Activated CD4-positive, alpha-beta T cell treated with anti-CD3 and anti-CD28 coated beads, Interleukin-2, Interleukin-6, amounts not matched to agents 100 ng/mL and 50 ng/mL, durations not matched to agents 16 hours and 8 hours (primary cell): ENCODE measurements around the gene BRPF1.

Source experiments
- DNase-seq: peaks from one replicate; pipeline ENCODE4 v3.0.0-alpha.2; 2020

BRPF1 gene

DNA sequence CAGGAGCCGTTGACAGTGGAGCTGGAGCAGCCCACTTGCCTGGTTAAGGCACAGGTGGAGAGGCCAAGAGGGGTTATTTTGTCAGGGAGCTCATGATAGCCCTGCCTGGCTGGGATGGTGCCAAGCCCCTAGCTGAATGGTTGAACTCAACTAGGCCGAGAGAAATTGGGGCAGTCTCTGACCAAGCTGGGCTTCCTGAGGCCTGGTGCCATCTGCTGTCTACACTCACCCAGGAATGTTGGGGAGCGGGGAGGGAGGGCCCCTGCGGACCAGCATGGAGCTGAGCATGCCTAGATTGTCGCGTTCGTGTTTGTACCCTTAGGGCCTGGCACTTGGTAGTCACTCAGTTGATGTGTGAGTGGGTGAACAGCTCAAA lies 1.2 kb downstream of the BRPF1 start:
- no peak for DNase-seq

DNA sequence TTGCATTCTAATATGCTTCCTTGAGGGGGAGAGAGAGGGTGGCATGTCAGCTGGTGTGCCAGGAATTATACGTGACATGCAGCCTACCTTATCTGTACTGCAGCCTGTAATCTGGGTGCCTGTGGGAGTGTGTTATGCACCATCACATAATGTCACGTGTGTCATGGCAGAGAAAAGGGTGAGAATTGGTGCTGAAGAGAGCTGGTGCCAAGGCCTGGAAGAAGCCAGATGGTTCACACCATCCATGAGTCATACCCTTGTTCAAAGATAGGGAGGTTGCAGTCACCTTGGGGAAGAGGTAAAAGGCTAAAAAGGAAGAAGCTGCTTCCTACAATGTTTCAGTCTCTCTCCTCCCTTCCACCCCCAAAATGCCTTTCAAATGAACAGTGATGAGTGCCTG lies 5.3 kb downstream of the BRPF1 start:
- no peak for DNase-seq

DNA sequence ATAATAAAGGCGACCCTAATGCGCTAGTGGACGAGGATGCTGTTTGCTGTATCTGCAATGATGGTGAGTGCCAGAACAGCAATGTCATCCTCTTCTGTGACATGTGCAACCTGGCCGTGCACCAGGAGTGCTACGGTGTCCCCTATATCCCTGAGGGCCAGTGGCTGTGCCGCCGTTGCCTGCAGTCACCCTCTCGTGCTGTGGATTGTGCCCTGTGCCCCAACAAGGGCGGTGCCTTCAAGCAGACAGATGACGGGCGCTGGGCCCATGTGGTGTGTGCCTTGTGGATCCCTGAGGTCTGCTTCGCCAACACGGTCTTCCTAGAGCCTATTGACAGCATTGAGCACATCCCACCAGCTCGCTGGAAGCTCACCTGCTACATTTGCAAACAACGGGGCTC lies 7.6 kb downstream of the BRPF1 start:
- no peak for DNase-seq

DNA sequence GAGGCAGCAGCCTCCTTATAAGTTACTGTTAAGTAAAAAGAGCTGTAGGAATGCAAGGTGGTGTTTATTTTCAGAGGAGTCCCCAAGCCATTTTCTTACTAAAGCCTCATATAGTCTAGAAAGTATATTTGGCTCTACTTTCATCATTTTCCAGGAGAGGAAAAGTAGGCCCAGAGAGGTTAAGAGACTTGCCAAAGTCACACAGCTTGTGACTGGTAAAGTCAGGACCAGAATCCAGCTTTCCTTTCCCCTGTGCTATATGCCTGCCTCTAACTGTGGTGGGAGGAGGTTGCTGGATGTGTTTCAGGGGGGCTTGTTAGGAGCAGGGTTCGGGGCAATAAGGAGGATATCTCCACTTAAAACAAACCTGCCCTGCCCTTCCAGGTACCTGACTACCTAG lies 11.0 kb downstream of the BRPF1 start:
- no peak for DNase-seq

DNA sequence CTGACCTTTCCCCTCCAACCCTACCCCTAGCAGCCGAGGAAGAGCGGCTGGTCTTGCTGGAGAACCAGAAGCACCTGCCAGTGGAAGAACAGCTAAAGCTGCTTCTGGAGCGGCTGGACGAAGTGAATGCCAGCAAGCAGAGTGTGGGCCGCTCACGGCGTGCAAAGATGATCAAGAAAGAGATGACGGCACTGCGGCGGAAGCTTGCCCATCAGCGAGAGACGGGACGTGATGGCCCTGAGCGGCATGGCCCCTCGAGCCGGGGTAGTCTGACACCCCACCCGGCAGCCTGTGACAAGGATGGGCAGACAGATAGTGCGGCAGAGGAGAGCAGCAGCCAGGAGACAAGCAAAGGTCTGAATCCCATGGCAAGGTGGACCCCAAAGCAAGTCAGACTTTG lies 12.0 kb downstream of the BRPF1 start:
- no peak for DNase-seq

DNA sequence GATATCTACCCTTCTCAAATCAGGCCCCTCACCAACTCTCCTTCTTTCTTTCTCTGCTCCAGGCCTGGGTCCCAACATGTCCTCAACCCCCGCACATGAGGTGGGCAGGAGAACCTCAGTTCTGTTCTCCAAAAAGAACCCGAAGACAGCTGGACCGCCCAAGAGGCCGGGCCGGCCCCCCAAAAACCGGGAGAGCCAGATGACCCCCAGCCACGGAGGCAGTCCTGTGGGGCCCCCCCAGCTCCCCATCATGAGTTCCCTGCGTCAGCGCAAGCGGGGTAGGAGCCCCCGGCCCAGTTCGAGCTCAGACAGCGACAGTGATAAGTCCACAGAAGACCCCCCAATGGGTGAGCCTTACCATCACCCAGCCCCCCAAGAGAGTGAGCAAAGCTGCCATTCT lies 12.6 kb downstream of the BRPF1 start:
- no peak for DNase-seq

DNA sequence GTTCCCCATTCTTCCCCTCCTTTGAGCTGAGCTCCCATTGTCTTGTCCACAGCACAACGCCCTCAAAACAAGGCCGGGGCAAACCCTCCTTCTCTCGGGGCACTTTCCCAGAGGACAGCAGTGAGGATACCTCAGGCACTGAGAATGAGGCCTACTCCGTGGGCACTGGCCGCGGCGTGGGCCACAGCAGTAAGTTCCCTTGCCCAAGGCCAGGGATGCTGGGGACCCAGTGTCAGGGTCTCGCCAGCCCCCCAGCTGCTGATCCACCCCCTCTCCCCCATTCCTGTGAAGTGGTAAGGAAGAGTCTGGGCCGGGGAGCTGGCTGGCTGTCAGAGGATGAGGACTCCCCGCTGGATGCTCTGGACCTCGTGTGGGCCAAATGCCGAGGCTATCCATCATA lies 14.0 kb downstream of the BRPF1 start:
- DNase-seq: no peak

DNA sequence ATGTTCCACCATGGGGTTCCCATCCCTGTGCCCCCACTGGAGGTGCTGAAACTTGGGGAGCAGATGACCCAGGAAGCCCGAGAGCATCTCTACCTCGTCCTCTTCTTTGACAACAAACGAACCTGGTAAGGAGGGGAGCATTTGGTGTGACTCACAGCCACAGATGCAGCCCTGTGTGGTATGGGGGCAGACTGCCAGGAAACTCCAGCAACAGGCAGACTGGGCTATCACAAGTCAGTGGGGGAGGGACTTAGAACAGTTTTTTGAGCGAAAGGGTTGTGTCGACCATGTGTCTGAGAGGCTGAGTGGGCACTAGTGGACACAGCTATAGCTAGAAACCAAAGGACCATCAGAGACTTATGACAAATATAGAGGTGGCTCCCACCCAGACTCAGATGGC lies 14.8 kb downstream of the BRPF1 start:
- DNase-seq: no peak

DNA sequence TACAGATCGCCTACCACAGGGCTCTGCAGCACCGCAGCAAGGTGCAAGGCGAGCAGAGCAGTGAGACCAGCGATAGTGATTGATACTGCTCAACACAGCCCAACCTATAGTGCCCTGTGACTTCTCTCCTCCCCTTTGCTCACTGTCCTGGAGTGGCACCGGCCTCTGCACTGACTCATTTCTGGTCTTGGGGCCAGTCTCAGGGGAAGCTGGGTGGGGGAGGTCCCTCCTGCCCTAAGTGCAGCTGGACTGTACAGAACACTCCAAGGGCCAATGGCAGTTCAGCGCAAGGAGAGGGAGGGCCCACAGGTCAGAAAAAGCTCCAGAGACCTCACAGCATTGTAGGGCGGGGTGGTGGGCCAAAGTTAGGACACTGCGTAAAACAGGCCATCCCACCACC lies 15.7 kb downstream of the BRPF1 start:
- DNase-seq: no peak

DNA sequence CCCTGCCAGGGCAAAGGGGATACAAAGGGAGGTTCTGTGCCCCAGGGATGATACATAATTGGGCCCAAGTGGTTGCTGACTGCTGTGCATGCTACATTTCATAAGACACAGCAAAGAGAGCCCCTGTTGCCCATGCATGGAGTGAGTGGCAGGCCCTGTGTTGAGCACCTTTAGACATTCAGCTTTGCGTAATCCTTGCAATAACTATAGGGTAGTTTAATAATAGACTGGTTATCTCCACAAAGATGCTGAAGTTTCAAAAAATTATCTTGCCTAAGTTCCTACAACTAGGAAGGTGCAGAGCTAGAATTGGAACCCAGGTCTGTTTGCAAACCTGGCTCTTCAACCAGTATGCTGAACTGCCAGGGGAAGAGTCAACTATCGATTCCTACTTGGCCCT lies 16.5 kb downstream of the BRPF1 start:
- DNase-seq: no peak

DNA sequence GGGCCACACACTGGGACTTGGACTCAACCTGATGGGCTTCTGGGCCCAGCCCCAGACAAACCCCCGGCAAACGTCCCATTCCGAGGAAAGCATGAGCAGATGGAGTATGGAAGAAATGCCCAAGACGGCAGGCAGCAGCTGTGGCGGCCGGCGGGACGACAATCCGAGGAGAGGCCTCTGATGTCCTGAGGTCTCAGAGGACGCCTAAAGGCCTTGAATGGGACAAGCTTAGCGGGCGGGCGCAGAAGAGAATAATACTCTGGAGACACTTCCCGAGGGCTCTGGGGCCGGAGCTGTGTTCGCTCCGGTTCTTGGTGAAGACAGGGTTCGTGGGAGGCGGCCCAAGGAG lies 17.7 kb downstream of the BRPF1 start:
- no peak for DNase-seq

DNA sequence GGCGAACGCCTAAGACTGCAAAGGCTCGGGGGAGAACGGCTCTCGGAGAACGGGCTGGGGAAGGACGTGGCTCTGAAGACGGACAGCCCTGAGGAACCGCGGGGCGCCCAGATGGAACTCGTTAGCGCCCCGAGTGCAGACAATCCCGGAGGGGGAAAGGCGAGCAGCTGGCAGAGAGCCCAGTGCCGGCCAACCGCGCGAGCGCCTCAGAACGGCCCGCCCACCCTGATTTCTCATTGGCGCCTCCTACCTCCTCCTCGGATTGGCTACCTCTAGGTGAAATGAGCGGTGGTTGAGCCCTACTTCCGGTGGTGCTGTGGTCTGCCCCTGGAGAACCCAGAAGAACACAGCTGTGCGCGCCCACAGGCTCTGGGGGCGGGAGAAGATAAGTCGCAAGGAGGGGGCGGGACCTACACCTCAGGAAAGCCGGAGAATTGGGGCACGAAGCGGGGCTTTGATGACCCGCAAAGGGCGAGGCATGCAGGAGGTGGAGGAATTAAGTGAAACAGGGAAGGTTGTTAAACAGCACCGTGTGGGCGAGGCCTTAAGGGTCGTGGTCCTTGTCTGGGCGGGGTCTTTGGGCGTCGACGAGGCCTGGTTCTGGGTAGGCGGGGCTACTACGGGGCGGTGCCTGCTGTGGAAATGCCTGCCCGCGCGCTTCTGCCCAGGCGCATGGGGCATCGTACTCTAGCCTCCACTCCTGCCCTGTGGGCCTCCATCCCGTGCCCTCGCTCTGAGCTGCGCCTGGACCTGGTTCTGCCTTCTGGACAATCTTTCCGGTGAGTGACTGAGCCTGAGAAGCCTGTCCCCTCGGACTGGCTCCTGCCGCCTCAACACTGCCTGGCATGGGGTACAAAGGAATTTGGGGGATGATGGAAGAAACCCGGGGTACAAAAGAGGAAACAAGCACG lies 18.4 kb downstream of the BRPF1 start, which contains the start of gene OGG1:
TSS of gene OGG1 (plus strand) at position 308 of the 911 bp plus-strand sequence. CDS start at position 643, 335 bp downstream.
- peak; percentile 98 for DNase-seq

DNA sequence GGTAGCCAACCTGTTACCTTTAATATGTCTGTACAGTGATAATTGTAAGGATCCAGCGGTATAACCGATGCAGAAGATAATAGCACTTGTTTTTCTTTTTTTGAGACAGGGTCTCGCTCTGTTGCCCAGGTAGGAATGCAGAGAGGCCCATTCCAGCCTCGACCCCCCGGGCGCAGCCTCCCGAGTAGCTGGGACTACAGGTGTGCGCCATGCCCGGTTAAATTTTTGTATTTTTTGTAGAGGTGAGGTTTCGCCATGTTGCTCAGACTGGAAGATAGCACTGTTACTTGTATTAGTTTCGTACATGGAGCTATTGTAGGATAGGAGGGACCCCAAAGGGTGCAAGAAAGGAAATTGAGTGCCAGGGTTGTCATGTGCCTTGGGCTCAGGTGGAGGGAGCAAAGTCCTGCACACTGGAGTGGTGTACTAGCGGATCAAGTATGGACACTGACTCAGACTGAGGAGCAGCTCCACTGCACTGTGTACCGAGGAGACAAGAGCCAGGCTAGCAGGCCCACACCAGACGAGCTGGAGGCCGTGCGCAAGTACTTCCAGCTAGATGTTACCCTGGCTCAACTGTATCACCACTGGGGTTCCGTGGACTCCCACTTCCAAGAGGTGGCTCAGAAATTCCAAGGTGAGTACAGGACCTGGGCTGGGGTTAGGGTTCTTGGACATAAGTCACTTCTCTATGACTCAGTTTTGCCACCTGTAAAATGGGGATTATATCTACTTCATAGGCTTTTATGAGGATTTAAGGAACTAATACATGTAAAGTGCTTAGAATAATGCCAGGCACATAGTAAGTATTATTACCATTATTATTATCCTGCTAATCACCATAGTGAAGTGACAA lies 19.2 kb downstream of the BRPF1 start:
- no peak for DNase-seq

DNA sequence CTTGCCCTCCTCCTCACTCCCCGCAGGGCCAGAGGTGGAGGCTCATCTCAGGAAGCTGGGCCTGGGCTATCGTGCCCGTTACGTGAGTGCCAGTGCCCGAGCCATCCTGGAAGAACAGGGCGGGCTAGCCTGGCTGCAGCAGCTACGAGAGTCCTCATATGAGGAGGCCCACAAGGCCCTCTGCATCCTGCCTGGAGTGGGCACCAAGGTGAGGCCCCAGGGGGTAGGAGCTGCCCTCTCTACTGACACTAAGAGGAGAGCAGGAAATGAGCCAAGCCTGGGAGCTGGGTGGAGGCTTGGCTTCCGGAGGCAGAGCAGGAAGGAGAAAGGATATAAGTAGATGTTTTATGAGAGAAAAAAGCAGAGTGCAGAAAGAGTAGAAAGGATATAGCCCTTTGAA lies 23.1 kb downstream of the BRPF1 start:
- DNase-seq: no peak

DNA sequence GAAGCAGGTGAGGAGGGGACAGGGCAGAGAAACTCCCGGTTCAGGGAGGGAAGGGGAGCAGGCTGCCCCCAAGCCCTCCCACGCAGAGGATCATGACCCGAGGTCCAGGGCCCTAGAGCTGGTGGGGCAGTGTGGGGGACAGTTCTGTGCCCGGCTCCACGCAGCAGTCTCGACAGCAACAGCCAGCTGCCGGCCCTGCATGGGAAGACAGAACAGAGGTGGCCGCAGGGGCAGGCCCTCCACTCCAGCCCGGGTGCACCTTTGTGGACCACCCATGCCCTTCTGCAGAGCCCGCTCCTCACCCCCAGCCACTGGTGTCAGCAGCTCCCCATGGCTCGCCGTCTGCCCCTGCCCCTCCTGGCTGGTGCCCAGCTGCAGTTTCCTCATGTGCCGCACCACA lies 25.9 kb downstream of the BRPF1 start:
- no peak for DNase-seq

DNA sequence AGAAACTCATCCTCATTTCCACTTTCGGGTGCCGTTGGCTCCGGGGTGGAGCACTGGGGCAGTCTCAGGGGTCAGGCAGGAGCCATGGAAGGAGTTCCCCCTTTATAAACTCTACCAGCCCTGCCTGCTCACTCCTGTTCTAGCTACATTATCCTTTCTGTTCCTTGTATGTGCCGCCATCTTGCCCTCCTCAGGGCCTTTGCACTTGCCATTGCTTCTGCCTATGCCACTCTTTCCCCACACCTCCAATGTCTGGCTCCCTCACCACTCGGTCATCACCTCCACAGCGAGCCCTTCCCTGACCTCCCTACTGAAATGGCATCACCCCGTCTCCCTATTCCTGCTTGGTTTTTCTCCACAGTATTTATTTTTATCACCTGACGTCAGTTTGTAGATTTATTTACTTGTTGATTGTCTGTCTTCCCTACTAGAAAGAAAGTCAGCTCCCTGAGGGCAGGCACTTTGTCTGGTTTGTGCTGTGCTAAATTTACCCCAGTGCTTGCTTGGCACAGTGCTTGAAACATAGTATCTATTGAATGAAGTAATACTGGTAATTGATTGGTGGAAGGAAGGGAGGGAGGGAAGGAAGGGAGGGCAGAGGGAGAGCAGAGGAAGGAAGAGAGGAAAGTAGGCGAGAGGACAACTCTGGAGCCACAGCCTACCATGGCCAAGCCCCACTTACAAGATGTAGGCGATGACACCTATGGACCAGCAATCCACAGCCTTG lies 29.4 kb downstream of the BRPF1 start:
- DNase-seq: no peak

DNA sequence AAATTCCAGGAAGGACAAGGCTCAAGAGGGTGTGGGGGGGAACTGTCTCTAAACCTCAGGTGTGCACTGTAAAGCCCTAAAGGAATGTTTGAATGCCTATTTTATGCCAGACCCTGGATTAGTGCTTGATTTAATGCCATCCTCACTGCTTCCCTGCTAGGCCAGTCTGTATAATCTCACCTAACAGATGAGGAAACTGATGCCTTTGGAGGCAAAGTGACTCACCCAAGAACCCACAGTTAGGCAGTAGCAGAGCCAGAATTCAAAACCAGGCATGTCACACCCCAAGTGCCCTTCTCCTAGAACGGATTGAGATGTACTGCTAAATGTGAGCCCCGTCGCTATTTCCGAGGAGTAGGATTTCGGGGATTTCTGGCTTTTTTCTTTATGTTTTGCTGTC lies 30.4 kb downstream of the BRPF1 start:
- no peak for DNase-seq

DNA sequence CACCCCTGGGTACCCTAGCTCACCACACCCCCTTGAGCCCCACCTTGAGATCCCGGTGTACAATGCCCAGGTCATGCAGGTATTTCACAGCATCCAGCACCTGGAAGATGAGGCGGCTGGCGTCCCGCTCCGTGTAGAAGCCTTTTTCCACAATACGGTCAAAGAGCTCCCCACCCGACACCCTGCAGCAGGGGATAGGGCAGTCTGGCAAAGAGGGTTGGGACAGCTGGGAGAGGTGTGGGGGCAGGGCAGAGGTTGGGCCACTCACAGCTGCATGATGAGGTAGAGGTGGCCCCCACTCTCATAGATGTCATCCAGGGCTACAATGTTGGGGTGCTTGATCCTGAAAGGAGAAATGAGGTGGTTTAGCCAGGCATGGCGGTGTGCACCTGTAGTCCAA lies 31.3 kb downstream of the BRPF1 start:
- DNase-seq: no peak

DNA sequence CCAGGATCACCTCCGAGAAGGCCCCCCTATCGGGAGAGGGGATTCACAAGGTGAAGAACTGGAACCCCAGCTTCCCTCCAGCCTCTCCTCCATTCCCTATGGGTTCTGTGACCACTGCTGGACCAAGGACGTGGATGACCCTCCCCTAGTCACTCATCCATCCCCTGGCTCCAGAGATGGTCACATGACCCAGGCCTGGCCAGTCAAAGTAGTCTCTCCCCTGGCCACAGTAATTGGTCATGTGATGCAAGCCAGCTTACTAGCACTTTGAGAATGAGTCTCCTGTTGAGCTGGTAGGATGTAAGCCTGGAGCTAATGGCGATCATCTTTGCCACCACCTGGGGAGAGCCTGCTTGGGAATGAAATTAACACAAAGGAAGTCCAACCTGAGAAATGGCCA lies 34.3 kb downstream of the BRPF1 start:
- no peak for DNase-seq

DNA sequence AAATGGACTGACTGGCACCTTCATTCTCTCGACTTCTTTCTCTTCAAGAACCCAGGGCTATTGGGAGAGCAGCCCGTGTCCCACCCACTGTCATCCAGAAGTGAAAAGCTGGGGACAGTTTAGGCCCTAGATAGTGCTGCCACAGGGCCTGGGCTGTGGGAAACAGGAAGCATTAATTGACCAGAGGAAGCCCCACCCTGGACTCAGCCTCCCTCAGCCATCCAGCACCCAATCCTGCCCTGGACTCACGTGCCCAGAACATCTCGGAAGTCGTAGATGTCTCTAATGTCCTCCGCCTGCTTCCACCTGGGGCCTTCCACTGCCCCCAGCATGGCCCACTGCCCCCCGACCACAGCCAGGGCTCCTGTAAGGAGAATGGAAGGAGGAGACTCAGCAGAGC lies 35.9 kb downstream of the BRPF1 start:
- DNase-seq: no peak

DNA sequence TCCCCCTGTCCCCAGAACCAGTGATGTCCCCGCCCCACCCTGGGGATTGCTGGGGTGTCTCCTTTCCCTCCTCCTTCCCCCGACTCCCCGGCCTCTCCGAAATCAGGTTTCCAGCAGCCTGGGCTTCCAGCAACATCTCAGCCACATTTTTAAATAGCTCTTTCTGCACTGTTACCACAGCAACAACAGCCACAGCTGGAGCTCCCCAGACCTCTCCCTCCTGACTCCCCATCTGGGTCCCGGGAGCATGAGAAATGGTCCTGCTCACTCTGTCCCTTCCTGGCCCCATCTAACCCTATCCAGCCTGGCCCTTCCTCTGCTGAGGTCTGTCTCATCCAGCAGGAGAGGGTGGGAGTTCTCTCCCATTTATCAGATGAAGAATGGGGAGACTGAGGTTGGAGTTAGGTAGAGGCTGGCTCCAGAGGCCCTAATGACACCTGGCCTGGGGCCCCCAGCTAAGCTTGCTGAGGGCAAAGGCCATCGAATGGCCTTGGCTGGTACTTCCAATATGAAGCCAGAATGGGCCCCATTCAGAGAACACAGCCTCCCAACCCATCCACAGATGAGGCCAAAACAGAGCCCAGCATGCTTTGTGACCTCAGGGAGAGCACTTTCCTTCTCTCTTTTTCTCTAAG lies 36.7 kb downstream of the BRPF1 start:
- no peak for DNase-seq

DNA sequence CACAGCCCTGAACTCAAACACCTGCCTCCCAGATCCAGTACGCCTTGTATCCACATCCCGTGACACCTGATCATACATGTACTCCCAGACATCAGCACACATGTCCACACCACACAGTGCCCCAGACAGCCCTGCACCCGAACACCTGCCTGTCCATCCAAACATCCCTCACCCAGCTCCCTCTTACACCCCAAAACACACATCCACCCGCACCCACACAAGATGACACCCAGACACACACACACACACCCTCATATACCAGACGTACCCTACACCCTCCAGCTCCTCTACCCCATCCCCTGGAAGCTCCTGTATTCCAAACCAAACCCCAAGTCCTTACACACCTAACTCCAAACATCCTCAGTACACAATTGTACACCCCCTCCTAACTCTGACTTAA lies 37.5 kb downstream of the BRPF1 start:
- DNase-seq: no peak
